ENCODE data around the gene SYT3. TPM values are rescaled to one million over a fixed set of nuclear protein-coding genes. Genes with fewer than 3 reads are reported as not detected.

SYT3 gene
- total RNA-seq, 1 experiment from 2014 or later = 14.6 TPM

GRCh38 chr19:50645107-50645506, 5.4 kb upstream of the SYT3 start (continued):
- TF ChIP-seq CDX4 (CRISPR knock-in tag; IDR thresholded peaks at IDR 0.05; ENCODE audit: borderline replicate concordance) = no peak
- TF ChIP-seq NR3C1 (CRISPR knock-in tag; conservative IDR thresholded peaks at IDR 0.05; ENCODE audit: low read depth) = no peak
- no peak for TF ChIP-seq ZNF138 (CRISPR knock-in tag; conservative IDR thresholded peaks at IDR 0.05)
- TF ChIP-seq ZNF232 (CRISPR knock-in tag; IDR thresholded peaks at IDR 0.05) = no peak
- TF ChIP-seq ZBTB21 (CRISPR knock-in tag; IDR thresholded peaks at IDR 0.05; ENCODE audit: borderline replicate concordance) = no peak
- TF ChIP-seq SP1 (CRISPR knock-in tag; conservative IDR thresholded peaks at IDR 0.05) = no peak
- no peak for TF ChIP-seq ARID4B (CRISPR knock-in tag; IDR thresholded peaks at IDR 0.05; ENCODE audit: borderline replicate concordance)
- no peak for TF ChIP-seq NFE2L1 (CRISPR knock-in tag; IDR thresholded peaks at IDR 0.05)
- TF ChIP-seq IRF1 (CRISPR knock-in tag; IDR thresholded peaks at IDR 0.05) = no peak
- no peak for TF ChIP-seq RELA (CRISPR knock-in tag; IDR thresholded peaks at IDR 0.05; ENCODE audit: borderline replicate concordance)

GRCh38 chr19:50644315-50644915, 4.7 kb upstream of the SYT3 start:
- DNase-seq (ENCODE audit: low spot score) = no peak
- TF ChIP-seq OVOL2 (CRISPR knock-in tag; IDR thresholded peaks at IDR 0.05; ENCODE audit: borderline replicate concordance) (no peak), CTCF (IDR thresholded peaks at IDR 0.05) (no peak), ZNF138 (CRISPR knock-in tag; conservative IDR thresholded peaks at IDR 0.05) (no peak), PRDM15 (CRISPR knock-in tag; IDR thresholded peaks at IDR 0.05) (no peak), E2F4 (CRISPR knock-in tag; IDR thresholded peaks at IDR 0.05; ENCODE audit: borderline replicate concordance, low read depth) (no peak), GABPB1 (CRISPR knock-in tag; IDR thresholded peaks at IDR 0.05) (no peak), SOX15 (CRISPR knock-in tag; IDR thresholded peaks at IDR 0.05) (no peak), STAT6 (CRISPR knock-in tag; conservative IDR thresholded peaks at IDR 0.05; ENCODE audit: low read depth) (no peak), ZBTB43 (CRISPR knock-in tag; IDR thresholded peaks at IDR 0.05) (no peak)
- POLR2A ChIA-PET = no interaction called here
- Mint-ChIP-seq H3K27me3 (ENCODE audit: low read depth) (peaks cover 19% of the 10 kb centered on the region), H3K4me3 (no peak overlapping the region), H3K27ac (no peak overlapping the region), H3K4me1 (peaks cover 6% of the 10 kb centered on the region; the same call in 1 of the 2 replicates), H3K36me3 (no peaks in the 10 kb centered on the region), H3K9me3 (no peaks in the 10 kb centered on the region)
- CTCF ChIA-PET = interaction anchor here (1.1 to 1.4 kb wide), 2 partner anchors 36 to 88 kb away, joined by 3 read pairs; no protein-coding TSS in a partner anchor
- no peak for ATAC-seq
